ENCODE results near the gene ZNF750.

- no peak for TF ChIP-seq EZH2phosphoT487 (IDR thresholded peaks at IDR 0.05; ENCODE audit: low read depth)
- TF ChIP-seq, protein P1, sequence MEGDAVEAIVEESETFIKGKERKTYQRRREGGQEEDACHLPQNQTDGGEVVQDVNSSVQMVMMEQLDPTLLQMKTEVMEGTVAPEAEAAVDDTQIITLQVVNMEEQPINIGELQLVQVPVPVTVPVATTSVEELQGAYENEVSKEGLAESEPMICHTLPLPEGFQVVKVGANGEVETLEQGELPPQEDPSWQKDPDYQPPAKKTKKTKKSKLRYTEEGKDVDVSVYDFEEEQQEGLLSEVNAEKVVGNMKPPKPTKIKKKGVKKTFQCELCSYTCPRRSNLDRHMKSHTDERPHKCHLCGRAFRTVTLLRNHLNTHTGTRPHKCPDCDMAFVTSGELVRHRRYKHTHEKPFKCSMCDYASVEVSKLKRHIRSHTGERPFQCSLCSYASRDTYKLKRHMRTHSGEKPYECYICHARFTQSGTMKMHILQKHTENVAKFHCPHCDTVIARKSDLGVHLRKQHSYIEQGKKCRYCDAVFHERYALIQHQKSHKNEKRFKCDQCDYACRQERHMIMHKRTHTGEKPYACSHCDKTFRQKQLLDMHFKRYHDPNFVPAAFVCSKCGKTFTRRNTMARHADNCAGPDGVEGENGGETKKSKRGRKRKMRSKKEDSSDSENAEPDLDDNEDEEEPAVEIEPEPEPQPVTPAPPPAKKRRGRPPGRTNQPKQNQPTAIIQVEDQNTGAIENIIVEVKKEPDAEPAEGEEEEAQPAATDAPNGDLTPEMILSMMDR (IDR thresholded peaks at IDR 0.05; ENCODE audit: low read depth, low read length), result no peak
Measured at GRCh38 chr17:82836823-82837357, 2.9 kb downstream of the ZNF750 start.
